Measurements from ENCODE around the gene CYP3A7.
"Not testable (repeated sequence)": the region's sequence is repeated elsewhere in the genome, so short reads cannot be mapped to it uniquely, and the experiment has no call there.

CYP3A7 gene

DNA sequence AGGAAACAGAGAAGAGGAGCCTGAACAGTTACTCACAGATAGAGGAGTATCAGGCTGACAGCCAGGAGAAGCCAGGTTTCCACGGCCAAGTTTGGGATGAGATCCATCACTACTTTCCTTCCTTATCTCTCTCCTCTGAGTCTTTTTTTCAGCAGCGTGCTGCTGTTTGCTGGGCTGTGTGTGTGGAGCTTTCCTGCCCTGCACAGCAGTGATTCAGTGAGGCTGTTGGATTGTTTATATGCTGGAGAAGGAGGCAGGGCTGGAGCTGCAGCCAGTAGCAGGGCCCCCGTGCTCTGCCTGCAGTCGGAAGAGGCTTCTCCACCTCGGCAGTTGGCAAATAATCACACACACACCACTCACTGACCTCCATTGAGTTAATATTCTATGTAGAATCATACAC, at the start of gene CYP3A7:
CYP3A7 (minus strand) TSS at position 210 of the 400 bp plus-strand sequence; CDS start at position 107, 103 bp downstream.
- DNase-seq, result no peak

DNA sequence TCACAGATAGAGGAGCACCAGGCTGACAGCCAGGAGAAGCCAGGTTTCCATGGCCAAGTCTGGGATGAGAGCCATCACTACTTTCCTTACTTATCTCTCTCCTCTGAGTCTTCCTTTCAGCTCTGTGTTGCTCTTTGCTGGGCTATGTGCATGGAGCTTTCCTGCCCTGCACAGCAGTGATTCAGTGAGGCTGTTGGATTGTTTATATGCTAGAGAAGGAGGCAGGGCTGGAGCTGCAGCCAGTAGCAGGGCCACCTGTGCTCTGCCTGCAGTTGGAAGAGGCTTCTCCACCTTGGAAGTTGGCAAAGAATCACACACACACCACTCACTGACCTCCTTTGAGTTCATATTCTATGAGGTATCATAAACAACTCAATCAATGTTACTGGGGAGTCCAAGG, 49.0 kb upstream of the CYP3A7 start, which contains the start of gene CYP3A4:
CYP3A4 (minus strand) TSS at position 178 of the 400 bp plus-strand sequence; CDS start at position 75, 103 bp downstream.
- no peak for DNase-seq

DNA sequence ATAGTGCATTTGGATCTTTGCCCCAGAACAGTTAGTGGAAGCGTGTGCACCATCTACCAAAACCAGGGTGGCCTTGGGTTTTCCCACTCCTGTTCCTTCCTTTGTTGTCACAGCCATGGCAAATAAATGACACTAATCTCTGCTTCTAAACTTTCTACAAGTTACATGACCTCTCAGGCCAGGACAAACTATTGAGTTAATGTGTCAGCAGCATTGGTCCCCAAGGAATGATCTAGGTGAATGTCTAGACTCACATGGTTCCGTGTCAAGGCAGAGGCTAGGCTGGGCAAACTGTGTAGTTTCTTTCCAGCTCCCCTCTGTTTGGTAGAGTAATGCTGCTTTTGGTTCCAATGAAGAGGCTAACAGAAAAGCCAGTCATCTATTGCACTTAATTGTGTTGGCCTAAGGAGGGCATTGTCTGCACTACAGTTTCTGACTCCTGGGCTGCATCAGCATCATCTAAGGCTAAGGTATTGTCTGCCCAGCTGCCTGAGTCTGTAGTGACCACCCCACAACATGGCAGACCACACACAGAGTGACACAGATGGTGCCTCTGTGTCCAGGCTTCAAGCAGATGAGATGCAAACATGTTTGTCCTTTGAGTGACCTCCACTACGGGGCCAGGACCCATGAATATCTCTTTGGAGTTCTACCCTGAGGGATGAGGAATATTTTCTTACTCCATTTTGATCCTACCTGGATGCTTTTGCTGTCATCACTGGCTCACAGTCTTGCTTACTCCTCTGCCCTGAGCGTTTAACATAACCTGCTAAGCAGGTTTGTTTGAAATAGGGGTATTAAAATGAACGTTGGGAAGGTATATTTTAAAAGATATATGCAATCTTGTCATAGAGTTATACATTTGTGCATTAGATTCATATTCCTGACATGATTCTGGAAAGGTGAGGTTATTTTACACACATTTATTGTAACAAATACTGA, 47.3 kb upstream of the CYP3A7 start:
- no peak for DNase-seq

DNA sequence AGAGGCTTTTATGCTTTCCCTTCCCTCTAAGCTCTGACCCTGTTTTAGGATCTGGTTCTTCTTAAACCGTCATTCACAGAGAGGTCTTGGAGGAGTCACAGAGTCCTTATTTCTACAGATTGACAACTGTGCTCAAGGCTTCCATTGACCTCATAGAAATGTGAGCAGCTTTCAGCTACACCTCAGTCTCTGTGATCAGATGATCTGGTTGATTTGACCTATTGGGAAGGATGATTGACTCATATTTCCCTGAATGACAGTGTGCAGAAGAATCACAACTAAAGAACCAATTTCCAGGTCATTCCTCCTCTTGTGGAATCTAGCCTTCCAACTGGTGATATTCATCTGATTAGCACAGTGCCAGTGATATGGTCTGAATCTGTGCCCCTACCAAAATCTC, 45.6 kb upstream of the CYP3A7 start:
- DNase-seq, result no peak

DNA sequence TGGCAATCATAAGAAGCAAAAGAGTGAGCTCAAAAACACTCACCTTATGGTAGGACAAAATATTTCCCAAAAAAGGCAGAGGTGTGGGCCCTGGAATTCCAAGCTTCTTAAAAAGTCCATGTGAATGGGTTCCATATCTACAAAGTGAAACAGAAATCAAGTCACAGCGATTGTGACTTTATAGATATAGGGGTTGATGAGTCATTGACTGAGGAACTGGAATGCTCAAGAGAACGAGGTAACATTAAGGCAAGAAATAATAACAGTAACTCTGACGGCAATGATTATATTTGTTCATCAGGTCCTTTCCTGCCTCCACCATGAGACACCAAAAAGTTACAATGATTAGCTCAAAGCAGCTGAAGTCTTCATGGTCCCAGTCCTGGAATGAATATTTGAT, 45.0 kb upstream of the CYP3A7 start:
- no peak for DNase-seq

DNA sequence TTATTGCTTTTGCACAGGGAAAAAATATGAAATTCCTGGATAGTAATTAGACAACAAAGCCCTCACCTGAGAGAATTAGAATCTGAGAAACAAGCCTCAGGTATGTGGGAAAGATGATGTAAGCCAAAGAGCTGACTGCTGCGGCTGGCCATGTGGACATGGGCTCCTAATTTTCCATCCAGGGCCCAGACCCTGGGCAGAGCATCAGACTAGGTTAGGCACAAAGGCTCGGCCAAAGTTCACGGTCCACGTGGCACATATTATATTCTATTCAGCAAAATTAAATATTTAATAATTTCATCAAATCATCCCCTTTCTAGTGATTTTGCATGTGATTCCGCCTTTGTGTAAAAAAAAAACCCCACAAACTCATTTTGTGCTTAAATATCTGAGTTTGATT, 43.9 kb upstream of the CYP3A7 start:
- DNase-seq, result no peak

DNA sequence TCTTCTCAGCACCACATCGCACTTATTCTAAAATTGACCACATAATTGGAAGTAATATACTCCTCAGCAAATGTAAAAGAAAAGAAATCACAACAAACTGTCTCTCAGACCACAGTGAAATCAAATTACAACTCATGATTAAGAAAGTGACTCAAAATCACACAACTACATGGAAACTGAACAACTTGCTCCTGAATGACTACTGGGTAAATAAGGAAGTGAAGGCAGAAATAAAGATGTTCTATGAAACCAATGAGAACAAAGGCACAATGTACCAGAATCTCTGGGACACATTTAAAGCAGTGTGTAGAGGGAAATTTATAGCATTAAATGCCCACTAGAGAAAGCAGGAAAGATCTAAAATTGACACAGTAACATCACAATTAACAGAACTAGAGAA, 38.4 kb upstream of the CYP3A7 start:
- not testable (repeated sequence) for DNase-seq

DNA sequence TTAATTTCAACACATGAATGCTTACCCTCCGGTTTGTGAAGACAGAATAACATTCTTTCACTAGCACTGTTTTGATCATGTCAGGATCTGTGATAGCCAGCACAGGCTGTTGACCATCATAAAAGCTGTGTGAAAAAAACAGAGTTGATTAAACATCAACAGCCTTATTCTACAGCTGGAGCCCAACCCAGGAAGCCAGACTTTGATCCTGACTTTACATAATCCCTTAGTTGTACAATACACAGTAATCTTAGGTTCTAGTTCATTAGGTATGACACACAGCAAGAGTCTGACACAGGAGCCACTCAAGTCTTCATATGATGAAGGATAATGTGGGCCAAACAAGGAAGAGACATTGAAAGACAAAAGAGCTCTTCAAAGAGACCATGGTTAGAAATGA, 37.6 kb upstream of the CYP3A7 start:
- no peak for DNase-seq

DNA sequence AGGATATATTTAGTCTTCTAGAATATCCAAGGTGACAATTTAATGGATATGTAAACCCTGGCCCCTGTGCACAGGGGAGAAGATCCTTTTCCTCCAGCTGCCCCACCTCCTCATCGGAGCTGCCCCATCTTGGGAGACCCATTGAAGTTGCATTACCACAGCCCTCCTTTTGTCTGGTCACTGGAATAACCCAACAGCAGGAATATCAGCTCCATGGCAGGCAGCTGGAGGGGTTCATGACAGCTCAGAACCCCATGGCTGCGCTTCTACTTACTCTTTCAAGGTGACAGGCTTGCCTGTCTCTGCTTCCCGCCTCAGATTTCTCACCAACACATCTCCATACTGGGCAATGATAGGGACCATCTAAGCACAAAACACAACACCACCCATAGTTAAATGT, 34.5 kb upstream of the CYP3A7 start:
- not testable (repeated sequence) for DNase-seq

DNA sequence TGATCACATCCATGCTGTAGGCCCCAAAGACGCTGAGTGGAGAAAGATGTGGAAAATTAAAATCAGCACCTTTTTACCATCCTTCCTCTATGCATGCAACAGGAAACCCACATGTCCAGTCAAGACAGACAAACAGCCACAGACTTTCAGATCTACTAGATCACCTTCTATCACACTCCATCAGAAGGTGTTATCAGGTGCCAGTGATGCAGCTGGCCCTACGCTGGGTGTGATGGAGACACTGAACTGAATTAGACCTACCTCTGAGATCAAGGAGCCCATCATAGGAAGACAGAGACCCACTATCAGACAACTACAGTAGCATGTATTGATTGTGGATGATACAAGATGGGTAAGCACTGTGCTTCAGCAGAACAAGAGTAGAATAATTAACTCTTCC, 33.5 kb upstream of the CYP3A7 start:
- DNase-seq, result no peak

DNA sequence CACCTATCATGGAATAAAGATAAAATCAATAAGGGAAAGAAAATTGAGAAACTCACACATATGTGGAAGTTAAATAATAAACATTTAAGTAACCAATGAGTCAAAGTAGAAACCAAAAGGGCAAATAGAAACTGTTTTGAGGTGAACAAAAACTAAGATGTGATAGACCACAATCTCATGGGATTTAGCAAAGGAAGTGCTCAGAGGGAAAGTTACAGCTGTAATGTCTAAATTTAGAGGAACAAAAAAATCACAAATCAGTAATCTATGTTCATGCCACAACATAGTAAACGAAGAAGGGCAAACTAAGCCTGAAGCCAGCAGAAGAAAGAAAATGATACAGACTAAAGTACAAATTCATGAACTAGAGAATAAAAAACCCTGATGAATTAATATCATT, 32.7 kb upstream of the CYP3A7 start:
- no peak for DNase-seq

DNA sequence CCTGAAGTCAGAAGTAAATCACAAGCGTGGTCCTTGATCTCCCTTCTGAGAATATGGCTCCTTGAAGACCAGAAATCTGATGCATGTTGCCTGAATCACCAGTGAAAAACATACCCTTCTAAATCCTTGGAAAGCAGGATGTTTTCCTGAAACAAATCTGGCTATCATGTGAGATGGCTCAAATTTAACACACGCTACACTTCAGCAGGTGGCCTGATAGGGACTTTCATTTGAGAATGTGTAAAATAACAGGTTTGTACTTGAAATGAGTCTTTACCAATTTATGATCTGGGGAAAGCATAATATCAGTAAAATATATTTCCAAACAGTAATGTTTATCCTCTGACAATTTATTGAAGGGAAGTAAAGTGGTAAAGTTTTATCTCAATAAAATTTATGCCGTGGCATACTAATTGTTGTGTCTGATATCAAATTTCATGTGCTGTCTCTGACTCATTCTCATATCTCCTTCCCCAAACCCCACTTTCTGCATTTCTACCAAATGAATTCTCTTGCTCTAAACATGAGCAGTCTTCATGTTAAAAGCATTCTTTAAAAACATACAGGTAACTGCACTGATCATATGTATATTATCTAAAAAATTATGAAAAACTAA, 31.6 kb upstream of the CYP3A7 start:
- no peak for DNase-seq

DNA sequence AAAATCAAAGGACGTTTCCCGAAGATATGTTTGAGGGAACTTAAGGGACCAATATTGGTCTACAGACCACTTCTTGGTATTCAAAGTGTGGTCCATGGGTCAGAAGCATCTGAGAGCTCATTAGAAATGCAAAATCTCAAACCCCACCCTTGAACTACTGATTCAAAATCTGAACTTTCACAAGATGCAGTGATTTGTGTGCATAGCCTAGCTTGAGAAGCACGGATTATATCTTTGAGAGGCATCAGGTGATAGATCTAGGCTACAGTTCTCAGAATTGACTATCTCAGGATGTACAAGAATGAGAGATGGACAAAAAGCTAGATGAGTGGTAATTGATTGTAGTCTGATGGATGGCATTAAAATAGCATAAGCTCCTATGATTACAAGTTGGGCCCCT, 29.5 kb upstream of the CYP3A7 start:
- no peak for DNase-seq

DNA sequence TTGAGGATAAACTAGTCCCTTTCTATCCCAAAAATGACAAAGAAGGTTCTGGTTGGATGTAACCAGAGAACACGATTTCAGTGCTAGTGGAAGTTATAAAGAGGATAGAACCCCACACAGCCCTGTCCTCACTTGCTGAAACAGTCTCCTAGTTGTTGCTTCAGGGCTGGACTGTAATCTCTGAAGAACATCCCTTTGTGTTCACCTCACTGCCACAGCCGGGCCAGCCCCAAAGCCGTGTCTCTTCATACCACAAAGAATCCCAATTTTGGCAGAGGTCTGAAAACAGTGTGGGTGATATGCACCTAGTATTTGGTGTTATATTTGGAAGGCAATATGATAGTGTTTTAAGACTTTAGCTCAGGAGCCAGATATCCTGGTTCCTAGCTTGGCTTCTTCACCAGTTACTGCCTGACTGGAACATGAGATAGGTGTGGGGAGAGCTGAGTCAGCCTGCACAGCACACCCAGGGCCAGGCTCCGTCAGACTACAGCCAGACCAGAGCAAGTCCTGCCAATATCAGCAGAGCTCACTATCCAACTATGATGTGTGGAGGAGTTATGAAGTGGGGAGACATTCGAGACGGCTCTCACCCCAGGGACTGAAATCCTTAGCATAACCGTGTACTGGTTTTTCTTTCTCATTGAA, 27.8 kb upstream of the CYP3A7 start:
- DNase-seq, result no peak

DNA sequence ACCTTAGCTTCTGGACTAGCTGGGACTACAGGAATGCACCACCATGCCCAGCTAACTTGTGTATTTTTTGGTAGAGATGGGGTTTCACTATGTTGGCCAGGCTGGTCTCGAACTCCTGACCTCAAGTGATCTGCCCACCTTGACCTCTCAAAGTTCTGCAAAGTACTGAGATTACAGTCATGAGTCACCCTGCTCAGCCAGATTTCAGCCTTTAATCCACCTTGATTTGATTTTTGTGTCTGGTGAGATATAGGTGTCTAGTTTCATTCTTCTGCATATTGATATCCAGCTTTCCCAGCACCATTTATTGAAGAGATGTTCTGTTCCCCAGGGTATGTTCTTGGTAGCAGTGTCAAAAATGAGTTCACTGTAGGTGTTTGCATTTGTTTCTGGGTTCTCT, 20.1 kb upstream of the CYP3A7 start:
- DNase-seq, result no peak

DNA sequence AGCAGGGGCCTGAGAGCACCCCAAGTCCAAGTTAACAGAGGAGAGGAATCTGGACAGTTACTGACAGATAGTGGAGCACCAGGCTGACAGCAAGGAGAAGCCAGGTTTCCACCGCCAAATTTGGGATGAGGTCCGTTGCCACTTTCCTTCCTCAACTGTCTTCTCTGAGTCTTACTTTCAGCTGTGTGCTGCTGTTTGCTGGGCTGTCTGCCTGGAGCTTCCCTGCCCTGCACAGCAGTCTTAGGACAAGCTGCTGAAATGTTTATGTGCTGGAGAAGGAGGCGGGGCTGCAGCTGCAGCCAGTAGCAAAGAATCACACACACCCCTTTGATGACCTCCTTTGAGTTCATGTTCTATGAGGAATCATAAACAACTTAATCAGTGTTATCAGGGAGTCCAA, 17.4 kb upstream of the CYP3A7 start:
- DNase-seq, result no peak

DNA sequence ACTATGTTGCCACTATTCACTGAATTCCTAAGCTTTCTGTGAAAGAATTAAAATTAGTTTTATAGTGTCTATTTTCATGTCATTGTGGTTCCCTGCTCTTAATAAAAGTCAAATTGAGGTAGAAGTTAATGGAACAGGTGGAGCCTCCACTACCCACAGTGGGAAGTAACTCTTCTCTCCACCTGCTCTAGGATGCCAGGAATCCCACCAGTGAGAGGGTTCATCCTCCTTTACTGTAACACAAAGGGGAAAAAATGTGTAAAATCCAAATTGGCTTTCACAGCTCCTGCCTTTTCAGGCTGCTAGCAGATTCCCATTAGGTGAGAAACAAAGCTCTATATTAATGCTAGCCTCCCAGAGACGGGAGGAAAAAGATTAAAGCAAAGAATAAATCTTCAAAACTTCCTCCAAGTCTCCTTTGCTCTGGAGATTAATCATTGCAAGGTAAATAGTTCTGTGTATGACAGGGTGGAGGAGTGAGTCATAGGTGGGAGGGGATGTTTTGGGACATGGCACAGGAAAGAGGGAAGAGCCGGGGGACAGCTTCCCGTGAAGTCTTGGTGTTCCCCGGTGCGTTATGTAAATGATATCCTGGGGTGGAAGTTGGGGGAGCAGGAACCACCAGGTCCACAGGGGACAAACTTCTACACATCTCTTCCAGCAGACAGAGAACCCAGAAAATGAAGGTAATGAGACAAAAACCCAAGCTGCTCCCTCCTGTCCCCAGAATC, 16.5 kb upstream of the CYP3A7 start:
- not testable (repeated sequence) for DNase-seq

DNA sequence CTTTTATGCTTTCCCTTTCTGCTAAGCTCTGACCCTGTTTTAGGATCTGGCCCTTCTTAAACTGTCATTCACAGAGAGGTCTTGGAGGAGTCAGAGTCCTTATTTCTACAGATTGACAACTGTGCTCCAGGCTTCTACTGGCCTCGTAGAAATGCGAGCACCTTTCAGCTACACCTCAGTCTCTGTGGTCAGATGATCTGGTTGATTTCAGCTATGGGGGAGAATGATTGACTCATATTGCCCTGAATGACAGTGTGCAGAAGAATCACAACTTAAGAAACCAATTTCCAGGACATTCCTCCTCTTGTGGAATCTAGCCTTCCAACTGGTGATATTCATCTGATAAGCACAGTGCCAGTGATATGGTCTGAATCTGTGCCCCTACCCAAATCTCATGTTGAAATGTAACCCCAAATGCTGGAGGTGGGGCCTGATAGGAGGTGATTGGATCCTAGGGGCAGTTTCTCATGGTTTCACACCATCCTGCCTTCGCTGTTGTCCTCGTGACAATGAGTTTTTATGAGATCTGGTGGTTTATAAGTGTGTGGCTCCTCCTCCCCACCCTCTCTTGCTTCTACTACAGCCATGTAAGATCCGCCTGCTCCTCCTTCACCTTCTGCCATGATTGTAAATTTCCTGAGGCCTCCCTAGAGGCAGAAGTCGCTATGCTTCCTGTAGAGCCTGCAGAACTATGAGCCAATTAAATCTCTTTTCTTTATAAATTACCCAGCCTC, 14.0 kb upstream of the CYP3A7 start:
- DNase-seq, result no peak

DNA sequence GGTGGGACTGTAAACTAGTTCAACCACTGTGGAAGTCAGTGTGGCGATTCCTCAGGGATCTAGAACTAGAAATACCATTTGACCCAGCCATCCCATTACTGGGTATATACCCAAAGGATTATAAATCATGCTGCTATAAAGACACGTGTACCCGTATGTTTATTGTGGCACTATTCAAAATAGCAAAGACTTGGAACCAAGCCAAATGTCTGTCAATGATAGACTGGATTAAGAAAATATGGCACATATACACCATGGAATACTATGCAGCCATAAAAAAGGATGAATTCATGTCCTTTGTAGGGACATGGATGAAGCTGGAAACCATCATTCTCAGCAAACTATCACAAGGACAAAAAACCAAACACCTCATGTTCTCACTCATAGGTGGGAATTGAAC, 11.9 kb upstream of the CYP3A7 start:
- DNase-seq, result not testable (repeated sequence)

DNA sequence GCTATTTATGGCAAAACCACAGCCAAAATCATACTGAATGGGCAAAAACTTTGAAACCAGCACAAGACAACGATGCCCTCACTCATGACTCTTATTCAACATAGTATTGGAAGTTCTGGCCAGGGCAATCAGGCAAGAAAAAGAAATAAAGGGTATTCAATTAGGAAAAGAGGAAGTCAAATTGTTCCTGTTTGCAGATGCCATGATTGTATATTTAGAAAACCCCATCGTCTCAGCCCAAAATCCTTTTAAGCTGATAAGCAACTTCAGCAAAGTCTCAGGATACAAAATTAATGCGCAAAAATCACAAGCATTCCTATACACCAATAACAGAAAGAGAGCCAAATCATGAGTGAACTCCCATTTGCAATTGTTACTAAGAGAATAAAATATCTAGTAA, 10.4 kb upstream of the CYP3A7 start:
- DNase-seq, result not testable (repeated sequence)

DNA sequence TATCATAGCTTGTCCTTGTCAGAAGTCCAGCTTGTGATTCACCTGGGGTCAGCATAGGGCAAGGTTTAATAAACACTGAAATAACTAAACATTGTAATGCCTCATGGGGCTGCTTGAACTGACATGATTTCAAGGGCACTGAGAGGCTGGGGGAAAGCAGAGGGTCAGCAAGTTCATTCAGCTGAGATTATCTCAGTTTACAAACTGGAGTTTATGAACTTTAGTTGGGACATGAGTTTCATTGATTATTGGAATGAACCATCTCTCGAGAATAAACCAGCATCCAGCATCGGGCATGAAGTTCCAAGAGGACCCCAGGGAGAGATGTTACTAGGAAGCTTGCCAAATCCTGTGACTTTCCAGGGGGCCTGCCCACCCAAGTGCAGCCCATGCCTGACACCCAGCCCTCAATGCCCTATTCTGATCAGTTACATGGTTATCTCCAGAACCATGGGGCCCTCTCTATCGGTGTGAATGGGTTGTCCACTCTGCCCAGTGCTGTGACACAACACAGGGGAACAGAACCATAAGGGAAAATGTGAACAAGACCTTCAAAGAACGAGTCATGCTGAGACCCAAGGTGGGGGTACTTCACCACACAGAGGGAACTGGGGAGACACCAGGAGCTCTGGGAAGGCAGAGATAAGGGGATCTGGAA, 7.9 kb upstream of the CYP3A7 start:
- DNase-seq, result no peak

DNA sequence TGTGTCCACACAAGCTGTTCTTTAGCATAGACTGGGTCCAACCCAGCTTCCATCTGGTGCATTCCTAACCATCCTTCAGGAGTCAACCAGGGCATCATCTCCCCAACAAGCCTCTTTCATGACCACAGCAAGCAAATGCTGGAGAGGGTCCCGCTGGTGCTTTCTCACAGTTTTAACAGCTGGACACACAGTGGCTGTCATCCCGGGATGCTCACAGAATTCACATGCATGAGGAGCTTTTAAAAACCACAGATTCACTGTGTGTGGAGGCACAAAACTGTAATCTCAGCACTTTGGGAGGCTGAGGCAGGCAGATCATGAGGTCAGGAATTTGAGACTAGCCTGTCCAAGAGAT, 6.4 kb upstream of the CYP3A7 start:
- DNase-seq, result no peak
